AG04449 (cell line): ENCODE data around the gene BDNF.

Experiments
- CTCF ChIA-PET: fragments of 350-600 bp; formaldehyde crosslinking; extraction: SDS; loops from one replicate; lab custom pipeline; 2021; ENCODE audit warnings: antibody characterized with exemption; lab: Yijun Ruan, JAX
- POLR2A ChIA-PET: fragments of 400-600, 350-600 bp; formaldehyde crosslinking; extraction: SDS; loops from one replicate; lab custom pipeline; 2020; ENCODE audit warnings: antibody characterized with exemption, inconsistent platforms; lab: Yijun Ruan, JAX
- DNase-seq: peaks from one replicate; pipeline ENCODE4 v3.0.0-alpha.2; 2010; ENCODE audit warnings: low read depth, low spot score
- H3K4me3 ChIP-seq: 2 replicates; pipeline ENCODE4 v1.5.1; 2011; ENCODE audit warnings: low read depth, mild to moderate bottlenecking, control low read depth, low read length
- CTCF ChIP-seq: IDR thresholded peaks from one replicate; pipeline ENCODE4 v1.5.1; 2011; ENCODE audit warnings: mild to moderate bottlenecking, moderate library complexity, low read length, control low read depth, inconsistent platforms; ENCODE audit not compliant: insufficient read depth; ENCODE audit errors: missing control alignments

Gene BDNF

DNA sequence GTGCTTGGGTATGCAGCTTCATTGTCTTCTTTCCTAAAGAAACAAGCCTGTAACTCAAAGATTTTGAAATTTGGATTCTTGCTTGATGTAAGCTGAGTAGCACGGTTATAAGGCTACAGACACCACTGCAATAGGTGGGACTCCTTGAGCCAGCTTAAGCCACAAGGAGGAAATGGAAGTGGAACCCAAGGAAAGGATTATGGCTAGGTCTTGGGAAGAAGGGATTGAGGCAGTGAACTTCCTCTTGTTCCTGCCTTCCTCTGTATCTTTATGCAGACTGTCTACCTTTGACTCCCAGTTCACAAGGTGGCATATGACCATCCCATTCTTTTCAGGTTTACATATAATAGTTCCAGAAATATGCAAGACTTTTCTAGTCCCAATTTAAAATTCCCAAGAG, 72.3 kb downstream of the BDNF start:
- ChIA-PET POLR2A (interaction anchor here (0.5 kb wide), 1 partner anchor 35 kb away, joined by 3 read pairs; no protein-coding TSS in a partner anchor), CTCF (no interaction called here)
- no peak for DNase-seq
- no peak overlapping the region for H3K4me3 ChIP-seq
- no peak for TF ChIP-seq CTCF

DNA sequence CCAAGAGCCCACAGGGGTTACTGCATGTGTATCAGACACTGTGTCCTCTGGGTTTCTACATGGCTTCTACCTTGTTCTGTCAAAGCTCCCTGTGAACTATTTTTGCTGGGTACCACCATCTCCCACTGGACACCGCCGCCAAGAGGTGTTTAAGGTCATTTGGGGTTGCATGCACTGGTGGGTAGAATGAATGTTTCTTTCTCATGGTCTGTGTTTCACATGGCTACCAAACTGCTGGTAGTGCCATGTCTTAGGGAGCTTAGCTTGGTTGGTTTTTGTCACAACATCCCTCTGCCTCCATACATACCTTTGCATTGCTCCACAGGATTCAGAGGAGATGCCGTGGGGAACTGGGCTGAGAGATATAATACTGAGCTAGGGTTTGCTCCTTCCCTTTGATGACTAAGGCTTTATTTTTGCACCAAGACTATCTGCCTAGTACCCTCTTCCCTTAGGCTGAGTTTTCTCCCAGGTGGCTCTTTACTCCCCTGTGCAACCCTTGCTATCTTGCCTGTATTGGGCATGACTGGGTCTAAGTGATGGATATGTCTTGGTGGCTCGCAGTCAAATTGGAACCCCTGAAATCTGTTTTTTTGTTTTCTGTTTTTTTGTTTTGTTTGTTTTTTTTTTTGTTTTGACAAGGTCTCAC, 73.2 kb downstream of the BDNF start:
- DNase-seq = no peak
- ChIA-PET POLR2A (interaction anchor here (0.5 kb wide), 1 partner anchor 34 kb away, joined by 3 read pairs; no protein-coding TSS in a partner anchor), CTCF (no interaction called here)
- H3K4me3 ChIP-seq = no peak overlapping the region
- TF ChIP-seq CTCF = no peak

DNA sequence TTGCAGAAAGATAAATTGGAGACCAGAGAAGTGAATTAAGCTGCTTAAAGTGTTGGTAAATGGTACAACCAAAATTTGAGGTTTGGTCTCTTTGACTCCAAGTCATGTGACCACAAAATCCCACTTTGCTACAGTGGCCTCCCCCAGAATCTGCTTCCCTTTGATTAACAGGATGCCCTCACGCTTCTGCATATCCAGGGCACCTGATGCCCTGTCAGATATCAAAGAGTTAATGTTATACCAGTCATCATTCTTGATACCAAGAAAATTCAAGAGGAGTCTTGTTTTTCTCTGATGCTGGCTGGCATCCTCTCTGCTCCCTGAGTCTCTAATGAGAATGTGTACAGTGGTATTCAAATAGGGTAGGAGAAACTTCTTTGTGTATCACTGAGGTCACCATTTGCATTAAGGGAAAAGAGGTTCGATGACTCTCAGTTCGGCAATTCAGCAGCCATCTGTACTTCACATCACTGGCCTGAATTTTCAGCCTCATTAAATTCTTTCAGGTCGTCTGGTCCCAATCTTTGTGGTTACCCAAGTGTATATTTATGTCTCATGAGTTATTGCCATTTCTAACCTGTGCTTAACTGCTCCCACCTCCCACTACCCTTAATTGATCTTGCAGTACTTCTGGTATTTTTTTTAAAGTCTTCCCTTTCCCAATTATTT, 73.9 kb downstream of the BDNF start:
- H3K4me3 ChIP-seq = no peak overlapping the region
- DNase-seq = no peak
- TF ChIP-seq CTCF = no peak
- ChIA-PET POLR2A (no interaction called here), CTCF (no interaction called here)

- no peak overlapping the region for H3K4me3 ChIP-seq
- ChIA-PET CTCF (no interaction called here), POLR2A (no interaction called here)
- DNase-seq = no peak
- TF ChIP-seq CTCF = no peak
Measured at GRCh38 chr11:27625347-27625912, 74.8 kb downstream of the BDNF start.

- ChIA-PET POLR2A (no interaction called here), CTCF (no interaction called here)
- no peak for TF ChIP-seq CTCF
- no peak for DNase-seq
- no peak overlapping the region for H3K4me3 ChIP-seq
Measured at GRCh38 chr11:27623945-27624523, 76.2 kb downstream of the BDNF start.

GRCh38 chr11:27622541-27623300, 77.5 kb downstream of the BDNF start:
- no peak for TF ChIP-seq CTCF
- H3K4me3 ChIP-seq = no peak overlapping the region
- CTCF ChIA-PET = no interaction called here
- no peak for DNase-seq
- POLR2A ChIA-PET = no interaction called here
